Breast epithelium (tissue), 3 donors: ENCODE measurements around the gene TXNDC2.

Experiments used
- CTCF ChIP-seq, 3 donors: fragments of 450-650 bp; IDR thresholded peaks; one replicate each; pipeline ENCODE4 v1.5.1; 2016 to 2017; ENCODE audit warnings: antibody characterized with exemption in 3 of 3, mild to moderate bottlenecking in 3 of 3, moderate library complexity in 3 of 3
- POLR2A ChIP-seq: fragments of 450-650 bp; IDR thresholded peaks from one replicate; pipeline ENCODE4 v1.6.1; 2016; ENCODE audit warnings: antibody characterized with exemption, mild to moderate bottlenecking, moderate library complexity

- TF ChIP-seq CTCF (IDR thresholded peaks at IDR 0.05) (no peak), POLR2A (no peak)
These were observed 30.7 kb upstream of the TXNDC2 start for GRCh38 chr18:9854801-9855676.
